Smooth muscle cell (in vitro differentiated cells): ENCODE data around the gene RASGEF1C. TPM values are rescaled to one million over a fixed set of nuclear protein-coding genes. Genes with fewer than 3 reads are reported as not detected.

ENCODE experiments used
- DNase-seq: peaks from one replicate; lab custom pipeline; 2025; ENCODE audit not compliant: unreplicated experiment; lab: John Stamatoyannopoulos, UW
- H2AFZ ChIP-seq: fragments of 200-600 bp; sonication (generic); 2 replicates; pipeline ENCODE4 v1.6.0; 2016; ENCODE audit warnings: antibody characterized with exemption, low read depth, mild to moderate bottlenecking
- H3F3A ChIP-seq: fragments of 200-600 bp; sonication (generic); 2 replicates; pipeline ENCODE4 v1.6.0; 2017; ENCODE audit warnings: antibody characterized with exemption, low read depth
- H3K27ac ChIP-seq: fragments of 200-600 bp; sonication (generic); 2 replicates; pipeline ENCODE4 v1.5.1; 2016; ENCODE audit warnings: low read depth, mild to moderate bottlenecking
- H3K27me3 ChIP-seq: fragments of 200-600 bp; sonication (generic); 2 replicates; pipeline ENCODE4 v1.6.1; 2016; ENCODE audit warnings: low read depth, mild to moderate bottlenecking
- H3K36me3 ChIP-seq: fragments of 200-600 bp; sonication (generic); 2 replicates; pipeline ENCODE4 v1.5.1; 2016; ENCODE audit warnings: low read depth
- H3K4me1 ChIP-seq: fragments of 200-600 bp; sonication (generic); 2 replicates; pipeline ENCODE4 v1.5.1; 2016; ENCODE audit warnings: low read depth
- H3K4me2 ChIP-seq: fragments of 200-600 bp; sonication (generic); 2 replicates; pipeline ENCODE4 v1.6.0; 2016; ENCODE audit warnings: mild to moderate bottlenecking
- H3K4me3 ChIP-seq: fragments of 200-600 bp; sonication (generic); 2 replicates; pipeline ENCODE4 v1.5.1; 2016; ENCODE audit warnings: mild to moderate bottlenecking
- H3K79me2 ChIP-seq: fragments of 200-600 bp; sonication (generic); 2 replicates; pipeline ENCODE4 v1.6.0; 2016; ENCODE audit warnings: low read depth, mild to moderate bottlenecking
- H3K9ac ChIP-seq: fragments of 200-600 bp; sonication (generic); 2 replicates; pipeline ENCODE4 v1.6.0; 2016; ENCODE audit warnings: low read depth
- H3K9me3 ChIP-seq: fragments of 200-600 bp; sonication (generic); replicated peaks from 2 replicates; pipeline ENCODE4 v1.5.1; 2016; ENCODE audit warnings: low read depth
- H4K20me1 ChIP-seq: fragments of 200-600 bp; sonication (generic); 2 replicates; pipeline ENCODE4 v1.6.0; 2016; ENCODE audit warnings: low read depth
- WGBS: methylation state at CpG from one replicate; pipeline ENCODE4 v1.1.7; 2016; ENCODE audit warnings: low lambda C conversion rate; 5-methylcytosine and 5-hydroxymethylcytosine counted together
- polyA plus RNA-seq: library from polyadenylated mRNA; unstranded; fragments of >200 nt; fragmentation: Nextera tagmentation; extraction: Ambion mirVana; gene quantifications from 2 replicates; pipeline ENCODE4 v1.2.1, GENCODE V29; 2016
- total RNA-seq: library from RNA; depleted of rRNA; stranded (reverse); fragments of >200 nt; gene quantifications from 2 replicates; pipeline ENCODE4 v1.2.3, GENCODE V29; 2014
- TF ChIP-seq, protein P1 (sequence below): fragments of 200-600 bp; sonication (generic); IDR thresholded peaks from 2 replicates; pipeline ENCODE4 v1.5.1; 2017; ENCODE audit warnings: borderline replicate concordance, mild to moderate bottlenecking, antibody characterized with exemption; ENCODE audit not compliant: insufficient read depth, poor library complexity, severe bottlenecking

The RASGEF1C gene
- total and polyA plus RNA-seq, 2 experiments from 2014 or later: 0.14 TPM; not detected in 1

DNA sequence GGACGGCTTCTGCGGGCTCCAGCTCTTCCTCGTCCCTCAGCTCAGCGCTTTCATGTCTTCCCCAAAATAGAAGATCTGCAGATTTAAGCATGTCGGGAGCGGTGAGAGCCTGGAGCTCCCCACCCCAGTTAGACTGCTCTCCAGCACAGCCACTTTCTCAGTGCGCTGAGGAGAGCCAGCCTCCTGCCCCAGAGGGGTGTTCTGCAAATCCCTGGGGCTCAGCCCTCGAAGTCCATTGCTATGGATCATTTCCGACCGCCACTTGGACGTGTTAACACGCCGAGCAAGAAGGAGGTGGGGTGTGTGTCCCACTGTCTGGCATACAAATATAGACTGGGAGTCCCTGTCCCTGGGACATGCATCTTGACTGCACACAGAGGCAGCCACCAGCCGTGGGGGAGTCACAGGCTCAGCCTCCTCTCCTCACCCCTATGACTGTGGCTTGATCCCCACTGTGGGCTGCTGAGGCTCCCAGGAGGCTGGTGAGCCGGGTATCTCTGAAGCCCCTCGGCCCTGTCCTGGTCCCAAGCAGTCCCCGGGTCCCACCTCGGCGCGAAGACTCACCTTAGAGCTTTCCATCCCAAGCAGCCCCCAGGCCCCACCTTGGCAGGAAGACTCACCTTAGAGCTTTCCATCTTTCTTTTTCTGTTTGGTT is 107.4 kb downstream of the RASGEF1C start:
- no peak overlapping the region for H3K4me3 ChIP-seq
- DNase-seq: no peak
- H4K20me1 ChIP-seq: no peaks in the 10 kb centered on the region
- H2AFZ ChIP-seq: no peak overlapping the region
- H3K4me2 ChIP-seq: no peak overlapping the region
- no peak overlapping the region for H3K27ac ChIP-seq
- H3K36me3 ChIP-seq: no peaks in the 10 kb centered on the region
- no peaks in the 10 kb centered on the region for H3K27me3 ChIP-seq
- TF ChIP-seq, protein P1, sequence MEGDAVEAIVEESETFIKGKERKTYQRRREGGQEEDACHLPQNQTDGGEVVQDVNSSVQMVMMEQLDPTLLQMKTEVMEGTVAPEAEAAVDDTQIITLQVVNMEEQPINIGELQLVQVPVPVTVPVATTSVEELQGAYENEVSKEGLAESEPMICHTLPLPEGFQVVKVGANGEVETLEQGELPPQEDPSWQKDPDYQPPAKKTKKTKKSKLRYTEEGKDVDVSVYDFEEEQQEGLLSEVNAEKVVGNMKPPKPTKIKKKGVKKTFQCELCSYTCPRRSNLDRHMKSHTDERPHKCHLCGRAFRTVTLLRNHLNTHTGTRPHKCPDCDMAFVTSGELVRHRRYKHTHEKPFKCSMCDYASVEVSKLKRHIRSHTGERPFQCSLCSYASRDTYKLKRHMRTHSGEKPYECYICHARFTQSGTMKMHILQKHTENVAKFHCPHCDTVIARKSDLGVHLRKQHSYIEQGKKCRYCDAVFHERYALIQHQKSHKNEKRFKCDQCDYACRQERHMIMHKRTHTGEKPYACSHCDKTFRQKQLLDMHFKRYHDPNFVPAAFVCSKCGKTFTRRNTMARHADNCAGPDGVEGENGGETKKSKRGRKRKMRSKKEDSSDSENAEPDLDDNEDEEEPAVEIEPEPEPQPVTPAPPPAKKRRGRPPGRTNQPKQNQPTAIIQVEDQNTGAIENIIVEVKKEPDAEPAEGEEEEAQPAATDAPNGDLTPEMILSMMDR: no peak
- H3K9ac ChIP-seq: no peak overlapping the region
- H3K9me3 ChIP-seq: no peaks in the 10 kb centered on the region
- 91% methylated on average over 20 of the region's 20 CpGs for WGBS
- no peaks in the 10 kb centered on the region for H3K79me2 ChIP-seq
- no peaks in the 10 kb centered on the region for H3K4me1 ChIP-seq
- H3F3A ChIP-seq: no peaks in the 10 kb centered on the region

DNA sequence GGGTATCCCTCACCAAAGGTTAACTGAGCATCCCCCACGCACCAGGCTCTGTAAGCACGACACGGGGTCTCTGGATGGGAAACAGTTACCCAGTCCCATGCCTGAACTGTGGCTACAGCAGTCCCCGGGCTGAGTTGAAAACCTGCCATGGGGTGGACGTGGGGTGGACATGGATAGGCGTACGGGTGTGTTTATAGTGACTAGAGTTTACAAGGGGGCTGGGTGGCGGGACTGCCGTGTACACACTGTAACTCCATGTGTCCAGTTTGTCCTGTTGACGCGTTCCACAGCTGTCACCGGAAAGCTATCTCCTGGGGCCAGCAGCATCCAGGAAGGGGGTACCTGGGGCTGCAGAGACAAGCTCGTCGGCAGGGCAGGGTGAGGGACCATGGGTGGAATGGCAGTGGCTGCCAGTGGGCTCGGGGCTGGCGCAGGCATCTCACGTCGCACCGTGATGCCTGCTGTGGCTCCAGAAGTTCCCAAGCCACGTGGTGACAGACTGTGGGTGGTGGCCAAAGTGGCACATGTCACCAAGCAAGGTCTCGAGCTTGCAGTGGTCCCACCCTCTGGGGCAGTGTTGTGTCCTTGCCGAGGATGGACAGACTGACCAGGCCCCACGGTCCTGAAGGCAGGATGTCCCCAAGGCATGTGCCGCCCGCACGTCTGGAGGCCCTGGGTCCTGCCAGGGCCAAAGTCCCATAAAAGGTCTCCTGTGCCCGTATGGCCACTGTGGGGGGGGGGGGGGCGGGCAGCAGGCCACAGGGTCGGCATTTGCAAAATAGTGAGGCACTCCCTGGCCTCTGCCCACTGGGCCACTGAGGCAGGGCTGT is 108.2 kb downstream of the RASGEF1C start:
- DNase-seq: no peak
- H3K36me3 ChIP-seq: no peaks in the 10 kb centered on the region

DNA sequence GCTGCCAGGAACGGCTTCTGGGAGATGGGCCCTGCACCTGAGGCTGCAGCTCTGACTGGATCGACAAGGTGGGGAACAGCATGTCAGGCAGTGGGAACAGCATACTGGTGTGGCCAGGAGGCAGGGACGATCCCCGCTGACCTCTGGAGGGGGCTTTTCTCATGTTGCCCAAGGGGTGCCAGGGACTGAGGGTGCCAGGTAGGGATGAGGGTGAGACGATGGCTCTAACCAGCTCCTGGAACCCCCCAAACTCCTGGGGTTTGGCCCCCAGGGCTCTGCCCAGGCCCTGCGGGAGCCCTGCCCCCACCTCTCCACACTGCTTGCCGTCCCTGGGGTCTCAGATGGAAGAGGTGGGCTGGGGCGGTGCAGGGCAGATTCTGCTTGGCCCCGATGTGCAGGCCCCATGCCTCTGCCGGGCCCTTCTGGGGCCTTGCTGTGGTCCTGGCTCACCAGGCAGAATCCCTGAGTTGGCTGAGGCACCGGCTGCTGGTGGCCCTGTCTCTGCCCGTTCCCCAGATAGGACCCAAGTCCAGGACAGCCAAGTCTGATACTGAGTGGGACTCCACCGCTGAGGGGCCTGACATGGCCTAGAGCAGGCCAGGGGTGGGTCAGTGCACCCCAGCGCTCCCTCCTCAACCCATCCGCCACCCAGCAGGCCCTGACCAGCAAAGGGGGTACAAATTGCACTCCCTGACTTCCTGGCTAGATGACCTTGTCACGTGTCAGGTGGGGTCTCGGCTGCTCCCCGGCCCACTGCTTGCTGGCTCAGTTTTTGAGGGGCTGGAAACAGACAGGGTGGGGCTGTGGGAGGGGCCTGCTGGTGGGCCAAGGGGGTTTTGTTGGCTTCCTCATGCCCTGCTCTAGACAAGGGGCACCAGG is 109.0 kb downstream of the RASGEF1C start:
- no peak overlapping the region for H3K4me2 ChIP-seq
- no peaks in the 10 kb centered on the region for H3F3A ChIP-seq
- no peaks in the 10 kb centered on the region for H3K79me2 ChIP-seq
- TF ChIP-seq, protein P1: no peak
- H2AFZ ChIP-seq: no peak overlapping the region
- no peak overlapping the region for H3K9ac ChIP-seq
- H3K36me3 ChIP-seq: no peaks in the 10 kb centered on the region
- 96% methylated on average over 18 of the region's 18 CpGs for WGBS
- no peaks in the 10 kb centered on the region for H3K27me3 ChIP-seq
- H3K4me1 ChIP-seq: no peaks in the 10 kb centered on the region
- H3K9me3 ChIP-seq: no peaks in the 10 kb centered on the region
- DNase-seq: no peak
- H3K4me3 ChIP-seq: no peak overlapping the region
- no peak overlapping the region for H3K27ac ChIP-seq
- no peaks in the 10 kb centered on the region for H4K20me1 ChIP-seq

More for the DNA sequence above, 108.2 kb downstream of the RASGEF1C start:
- Histone ChIP-seq H3F3A (no peaks in the 10 kb centered on the region), H3K9me3 (no peaks in the 10 kb centered on the region), H3K79me2 (no peaks in the 10 kb centered on the region), H3K27ac (no peak overlapping the region), H3K27me3 (no peaks in the 10 kb centered on the region), H3K4me3 (no peak overlapping the region), H4K20me1 (no peaks in the 10 kb centered on the region), H3K9ac (no peak overlapping the region), H2AFZ (no peak overlapping the region), H3K4me1 (no peaks in the 10 kb centered on the region), H3K4me2 (no peak overlapping the region)
- TF ChIP-seq, protein P1: no peak
- 93% methylated on average over 29 of the region's 29 CpGs for WGBS
